GM19238 (cell line): ENCODE results near the gene TMPRSS13.

Experiments used
- DNase-seq: peaks from one replicate; pipeline ENCODE4 v3.0.0; 2011; ENCODE audit warnings: low spot score; ENCODE audit not compliant: insufficient read length

The TMPRSS13 gene

DNA sequence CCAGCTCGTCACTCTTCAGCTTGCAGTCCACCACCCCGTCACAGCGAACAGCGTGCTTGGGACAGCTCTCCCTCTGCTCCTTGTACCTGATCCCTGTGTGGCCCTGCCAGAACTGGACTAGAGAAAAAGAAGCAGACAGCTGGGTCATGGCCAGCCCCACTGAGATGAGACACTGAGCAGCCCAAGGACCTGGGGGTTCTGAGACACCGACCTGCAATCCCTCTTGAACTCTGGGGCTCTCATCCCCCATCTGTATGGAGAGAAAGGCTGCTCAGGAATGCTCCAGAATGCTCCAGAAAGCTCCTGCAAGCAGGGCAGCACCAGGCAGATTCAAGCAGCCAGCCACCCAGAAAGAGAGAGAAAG, 14.8 kb downstream of the TMPRSS13 start:
- no peak for DNase-seq

DNA sequence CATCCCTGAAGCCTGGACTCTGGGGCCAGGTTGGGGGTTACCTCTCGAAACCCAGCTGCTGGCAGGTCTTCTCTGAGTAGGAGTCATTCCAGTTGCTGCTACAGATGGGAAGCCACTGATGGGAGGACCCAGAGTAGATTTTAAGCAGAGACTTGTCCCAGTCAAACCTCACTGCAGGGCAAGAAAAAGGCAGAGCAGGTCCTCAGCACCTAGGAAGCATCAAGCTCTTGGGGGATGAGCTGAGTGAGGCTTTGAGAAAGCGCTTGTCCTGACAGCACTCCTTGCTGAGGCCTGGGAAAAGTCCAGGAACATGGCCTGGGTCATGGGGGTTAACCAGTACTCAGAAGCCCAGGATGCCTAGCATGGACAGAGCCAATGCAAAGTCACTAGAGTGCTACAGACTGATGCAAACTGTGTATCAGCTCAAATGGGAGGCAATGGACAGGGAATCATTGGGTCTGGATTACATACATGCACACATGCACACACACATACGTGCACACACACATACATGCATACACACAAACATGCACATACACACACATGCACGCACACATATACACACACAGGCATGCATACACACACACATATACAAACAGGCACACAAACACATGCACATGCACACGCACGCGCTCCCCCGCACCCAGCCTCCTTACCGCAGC, 15.3 kb downstream of the TMPRSS13 start:
- DNase-seq: no peak

DNA sequence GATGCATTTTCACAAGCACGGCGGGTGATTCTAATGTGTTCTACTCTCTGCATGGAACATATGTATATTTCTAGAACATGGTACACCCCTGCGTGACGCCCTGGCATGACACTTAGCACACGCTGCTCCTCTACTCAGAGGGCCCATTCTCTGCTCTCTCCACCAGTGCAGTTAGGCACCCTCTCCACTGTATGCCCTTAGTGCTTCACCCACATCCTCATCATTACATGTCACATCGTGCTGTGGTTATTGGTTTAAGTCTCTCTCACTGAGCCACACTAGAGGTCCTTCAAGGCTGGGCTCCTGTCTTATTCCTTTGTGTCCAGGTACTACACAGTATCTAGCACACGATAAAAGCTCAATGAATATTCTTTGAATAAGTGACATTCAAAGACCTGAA, 16.7 kb downstream of the TMPRSS13 start:
- no peak for DNase-seq

DNA sequence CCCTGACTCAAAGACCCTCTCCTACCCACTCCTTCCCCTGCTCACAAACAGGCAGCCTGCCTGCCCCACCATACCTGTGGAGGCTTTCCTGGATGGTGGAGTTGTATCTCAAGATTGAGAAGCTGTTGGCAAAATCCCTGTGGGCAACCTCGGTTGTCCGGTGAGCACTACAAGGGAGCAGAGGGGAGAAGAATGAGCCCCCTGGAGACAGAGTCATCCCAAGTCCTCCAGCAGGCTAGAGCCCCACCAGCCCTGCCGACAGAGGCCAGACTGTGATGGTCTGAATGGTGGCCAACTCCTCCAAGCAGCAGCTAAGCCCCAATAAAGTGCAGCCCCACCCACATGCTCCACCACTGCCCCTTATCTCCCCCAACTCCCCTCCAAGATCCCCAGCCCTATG, 17.5 kb downstream of the TMPRSS13 start:
- no peak for DNase-seq

DNA sequence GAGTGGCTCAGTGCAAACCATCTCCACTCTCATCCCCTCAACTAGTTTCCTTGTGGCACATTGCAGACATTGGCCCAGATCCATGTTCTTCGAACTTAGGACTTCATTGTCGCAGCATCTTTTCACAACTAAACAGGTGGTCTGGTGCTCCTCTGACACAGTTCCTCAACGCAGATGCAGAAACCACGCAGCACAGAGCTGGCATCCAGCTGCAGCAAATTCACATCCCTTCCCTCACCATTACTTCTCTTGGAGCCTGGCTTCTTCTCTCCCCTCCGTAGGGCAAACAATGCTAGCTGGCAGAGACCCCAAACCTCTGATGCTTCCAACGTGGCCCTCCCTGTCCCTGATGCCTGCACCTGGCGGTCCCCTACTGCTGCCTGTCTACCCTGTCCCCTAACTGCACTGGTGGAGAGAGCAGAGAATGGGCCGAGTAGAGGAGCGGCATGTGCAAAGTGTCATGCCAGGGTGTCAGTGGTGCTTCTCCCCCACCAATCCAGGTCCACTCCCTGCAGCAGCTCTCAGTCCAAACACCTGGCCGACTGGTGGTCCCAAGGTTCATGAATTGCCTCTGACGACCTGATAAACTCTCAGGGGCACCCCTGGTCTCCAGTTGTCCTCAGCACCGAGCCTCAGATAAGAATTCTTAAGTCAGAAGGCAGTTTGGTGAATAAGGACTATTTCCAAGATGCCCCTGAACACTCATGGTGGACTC, 18.1 kb downstream of the TMPRSS13 start:
- DNase-seq: no peak

DNA sequence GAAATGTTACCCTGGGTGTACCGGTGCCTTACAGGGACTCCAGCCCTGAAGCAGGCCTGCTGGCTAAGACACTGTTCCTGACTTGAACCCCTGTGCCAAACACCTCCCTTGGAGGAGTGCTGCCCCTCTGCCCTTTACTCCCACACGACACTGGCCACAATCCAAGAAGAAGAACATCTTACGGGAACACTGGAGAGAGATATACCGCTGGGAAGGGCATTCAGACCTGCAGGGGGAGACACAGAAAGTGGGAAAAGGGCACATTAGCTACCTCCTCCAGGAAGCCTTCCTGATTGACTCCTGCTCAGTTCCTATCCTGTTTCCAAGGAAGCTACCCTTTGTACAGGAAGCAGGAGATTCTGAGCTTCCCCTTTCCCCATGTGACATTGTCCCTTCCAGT, 18.7 kb downstream of the TMPRSS13 start:
- DNase-seq: no peak

DNA sequence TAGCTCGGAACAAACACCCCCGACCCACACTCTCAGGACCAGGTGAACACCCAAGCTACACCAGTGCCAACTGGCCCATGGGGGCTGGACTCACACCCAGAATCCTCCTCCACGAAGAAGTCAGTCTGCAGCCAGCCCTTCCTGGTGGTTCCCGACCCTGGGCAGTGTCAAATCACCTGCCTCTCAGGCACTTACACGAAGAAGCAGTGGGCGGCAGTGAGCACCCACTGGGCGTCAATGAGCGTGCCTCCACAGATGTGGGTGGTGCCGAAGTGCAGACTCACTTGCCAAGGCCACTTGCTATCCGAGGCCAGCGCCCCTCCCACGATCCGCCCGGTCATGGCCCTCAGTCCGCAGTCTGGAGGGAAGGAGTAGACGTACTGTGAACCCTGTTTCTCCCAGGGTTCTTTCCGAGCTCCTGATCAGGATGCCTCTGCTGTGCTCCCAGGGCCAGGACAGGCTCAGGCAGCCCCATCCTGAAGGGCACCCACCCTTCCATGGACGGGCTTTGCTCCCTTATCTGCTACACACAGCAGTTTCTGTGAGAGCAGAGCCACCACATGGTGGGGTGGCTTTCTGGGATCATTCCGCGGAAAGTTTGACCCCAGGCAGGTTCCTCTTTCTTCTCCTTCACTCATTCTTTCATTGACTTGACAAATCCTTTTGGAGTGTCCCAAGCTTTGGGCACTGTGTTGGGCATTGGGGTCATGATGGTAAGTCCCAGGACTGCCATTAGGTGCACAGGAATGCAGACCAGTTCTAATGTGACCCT, 19.4 kb downstream of the TMPRSS13 start:
- DNase-seq: no peak

DNA sequence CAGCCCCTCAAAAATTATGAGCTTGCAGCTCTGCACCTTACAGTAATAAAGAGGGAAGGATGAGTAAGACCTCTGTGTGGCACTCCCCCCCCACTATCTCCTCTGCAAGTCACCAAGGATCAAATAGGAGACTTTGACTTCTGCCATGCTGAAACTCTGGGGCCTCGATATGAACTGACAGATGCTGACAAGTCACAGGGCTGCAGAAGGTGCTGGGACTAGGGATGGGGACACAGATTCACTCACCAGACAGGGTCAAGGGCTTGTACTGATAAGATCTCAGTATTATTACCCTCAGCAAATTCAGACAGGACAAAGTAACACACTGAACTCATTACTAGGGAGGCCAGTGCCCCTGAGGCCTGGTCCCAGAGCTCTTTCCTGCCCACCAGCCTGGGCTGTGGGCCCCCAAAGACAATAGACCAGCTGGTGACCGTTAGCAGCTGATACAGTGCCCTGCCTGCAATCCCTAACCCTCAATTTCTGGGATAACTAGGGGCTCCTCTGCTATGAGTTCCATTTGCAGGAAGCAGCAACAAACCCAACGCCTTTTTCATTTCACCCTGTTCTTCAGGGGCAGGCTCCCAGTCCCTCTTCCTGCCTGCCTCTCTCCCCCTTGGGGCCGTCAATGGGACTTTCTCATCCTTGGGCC, 20.1 kb downstream of the TMPRSS13 start:
- no peak for DNase-seq

DNA sequence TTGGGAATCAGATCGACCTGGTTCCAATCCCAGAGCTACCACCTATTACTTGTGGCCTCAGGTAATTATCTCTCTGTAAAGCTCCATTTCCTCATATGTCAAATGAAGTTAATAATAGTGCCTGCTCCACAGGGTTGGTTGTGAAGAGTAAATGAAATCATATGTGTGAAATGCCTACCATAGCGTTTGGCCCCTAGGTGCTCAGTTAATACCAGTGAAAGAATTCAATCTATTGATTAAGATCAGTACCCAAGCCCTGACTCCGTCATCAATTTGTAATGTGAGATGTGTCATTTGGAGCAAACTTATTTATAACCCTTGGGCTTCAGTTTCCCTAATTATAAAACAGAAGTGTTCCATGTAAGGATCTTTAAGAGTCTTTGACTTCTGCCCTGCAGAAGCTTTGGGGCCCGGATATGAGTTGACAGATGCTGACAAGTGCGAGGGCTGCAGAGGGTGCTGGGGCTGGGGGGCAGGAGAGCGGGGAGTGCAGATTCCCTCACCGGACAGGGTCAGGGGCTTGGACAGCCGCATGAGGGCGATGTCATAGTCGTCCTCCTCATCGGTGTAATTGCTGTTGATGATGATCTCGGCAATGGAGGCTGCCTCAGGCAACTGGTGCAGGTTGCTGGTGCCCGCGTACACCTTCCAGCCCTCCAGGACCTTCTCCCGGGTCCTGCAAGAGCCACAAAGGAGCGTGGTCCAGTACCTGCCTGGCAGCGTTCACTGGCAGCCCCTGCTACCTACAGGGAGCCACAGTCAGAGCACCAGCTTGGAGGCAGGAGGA, 20.9 kb downstream of the TMPRSS13 start:
- DNase-seq: no peak

DNA sequence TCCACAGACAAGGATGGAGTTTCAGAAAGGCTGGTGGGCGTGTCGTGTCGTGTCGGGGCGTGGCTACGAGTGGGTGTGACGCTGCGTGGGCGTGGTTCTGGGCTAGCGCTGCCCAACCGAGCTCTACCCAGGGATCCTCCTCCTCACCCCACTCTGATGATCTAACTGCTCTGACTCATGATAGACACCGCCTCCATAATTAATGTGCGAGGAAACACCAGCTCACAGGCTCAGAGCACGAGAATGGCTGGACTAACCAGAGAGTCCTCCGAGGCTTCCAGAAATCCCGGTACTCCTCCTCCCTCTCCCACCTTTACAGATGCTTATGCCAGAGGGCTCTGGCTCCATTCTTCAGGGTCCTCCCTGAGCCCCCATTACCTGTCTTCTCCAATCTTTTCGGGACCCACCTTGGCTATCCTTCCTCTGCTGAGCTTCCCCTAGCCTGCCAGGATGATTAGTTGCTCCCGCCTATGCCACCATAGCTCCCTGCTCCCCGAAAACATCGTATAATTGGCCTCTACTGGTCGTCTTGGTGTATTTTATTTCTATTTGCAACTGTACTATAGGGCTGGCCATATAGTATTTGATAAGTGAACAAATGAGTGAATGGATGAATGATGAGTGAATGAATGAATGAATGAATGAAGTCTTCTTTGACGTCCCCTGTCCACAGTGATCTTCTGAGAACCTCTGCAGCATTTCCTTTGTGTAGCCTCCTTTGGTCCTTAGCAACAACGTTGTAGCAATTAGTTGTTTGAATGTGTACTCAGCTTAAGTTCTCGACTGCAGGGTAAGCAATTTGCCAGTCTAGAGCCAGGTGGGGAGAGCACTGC, 21.7 kb downstream of the TMPRSS13 start:
- DNase-seq: no peak

DNA sequence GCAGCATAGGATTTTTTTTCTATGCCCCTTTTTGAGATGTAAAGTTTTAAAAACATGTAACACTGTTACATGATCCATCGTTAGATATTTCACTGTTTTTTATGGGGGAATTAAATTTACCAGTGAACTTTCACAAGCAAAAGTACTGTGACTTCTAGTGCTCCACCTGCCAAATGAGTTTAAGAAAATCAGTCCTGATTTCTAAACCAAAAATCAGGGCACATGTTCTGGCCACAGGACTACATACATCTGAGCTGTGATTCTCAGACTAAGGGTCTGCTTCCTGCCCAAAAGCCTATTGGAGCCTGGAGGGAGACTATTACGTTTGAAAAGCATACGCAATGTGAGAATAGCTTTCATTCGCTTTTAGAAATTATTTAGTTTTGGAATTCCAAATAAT, 22.5 kb downstream of the TMPRSS13 start:
- no peak for DNase-seq

DNA sequence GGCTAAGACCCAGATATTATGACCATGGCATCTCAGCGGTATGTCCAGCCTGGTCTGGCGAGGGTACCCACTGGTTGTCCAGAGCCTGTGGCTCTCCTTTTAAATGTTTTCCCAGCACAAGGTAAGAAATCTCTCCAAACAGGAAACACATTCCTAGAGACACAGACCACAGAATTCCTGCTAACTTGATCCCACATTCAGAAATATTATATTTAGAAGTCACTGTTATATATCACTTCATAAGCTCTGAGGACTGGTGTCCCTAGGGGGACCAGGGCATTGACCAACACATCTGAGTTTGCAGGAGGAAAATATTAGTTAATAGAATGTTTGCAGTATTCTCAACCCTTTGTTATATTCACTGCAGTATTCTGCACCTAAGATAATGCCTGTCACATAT, 23.1 kb downstream of the TMPRSS13 start:
- DNase-seq: no peak

DNA sequence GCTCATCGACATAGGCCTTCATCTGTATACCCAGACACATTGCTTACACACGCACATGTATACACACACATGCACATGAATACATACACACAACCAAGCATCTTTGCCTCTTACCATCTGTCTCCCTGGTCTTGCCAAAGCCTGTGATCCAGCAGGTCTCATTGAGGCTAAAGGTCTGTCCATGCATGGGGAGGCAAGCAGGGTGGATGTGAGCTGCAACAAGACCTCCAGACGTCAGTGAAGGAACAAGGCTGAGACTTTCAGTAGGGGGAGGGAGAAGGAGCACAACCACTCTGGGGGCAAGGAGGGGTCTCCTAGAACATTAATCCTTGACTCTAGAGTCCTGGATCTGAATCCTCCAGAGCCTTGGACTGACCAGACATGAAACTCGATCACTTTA, 23.7 kb downstream of the TMPRSS13 start:
- DNase-seq: no peak

DNA sequence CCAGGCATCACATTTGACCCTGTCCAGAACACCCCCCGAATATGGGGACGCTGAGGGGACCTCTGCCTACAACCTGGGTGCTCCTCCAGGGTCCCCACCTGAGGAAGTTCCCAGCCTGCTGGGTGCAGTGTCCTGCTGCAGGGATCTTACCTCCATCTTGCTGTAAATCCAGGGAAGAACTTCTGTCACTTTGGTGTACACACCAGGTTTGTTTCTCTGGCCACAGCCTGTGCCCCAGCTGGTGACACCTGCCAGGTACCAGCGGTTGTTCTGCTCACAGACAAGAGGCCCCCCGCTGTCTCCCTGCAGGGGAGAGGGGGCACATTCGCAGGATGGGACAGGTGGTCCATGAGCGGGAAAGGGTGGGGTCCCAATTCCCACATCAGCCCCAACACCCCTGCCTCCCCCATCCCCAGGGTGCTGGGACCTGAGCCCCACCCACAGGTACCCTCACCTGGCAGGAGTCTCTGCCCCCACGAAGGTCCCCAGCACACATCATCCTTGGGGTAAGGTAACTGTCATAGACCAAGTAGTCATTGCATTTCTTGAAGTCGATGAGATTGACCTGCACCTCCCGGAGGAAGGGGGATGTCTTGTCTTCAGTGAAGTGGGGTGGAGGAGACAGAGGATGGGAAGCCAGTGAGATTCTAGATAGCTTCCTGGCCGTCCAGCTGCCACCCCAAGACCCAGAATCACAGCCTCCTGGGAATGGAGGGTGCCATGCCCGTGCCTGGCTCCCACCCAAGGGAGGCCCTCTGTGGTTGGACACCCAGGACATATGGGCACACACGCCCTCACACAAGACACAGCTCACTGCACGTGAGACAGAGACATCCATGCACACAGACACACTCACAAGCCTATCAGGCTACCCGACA, 25.5 kb downstream of the TMPRSS13 start:
- no peak for DNase-seq

DNA sequence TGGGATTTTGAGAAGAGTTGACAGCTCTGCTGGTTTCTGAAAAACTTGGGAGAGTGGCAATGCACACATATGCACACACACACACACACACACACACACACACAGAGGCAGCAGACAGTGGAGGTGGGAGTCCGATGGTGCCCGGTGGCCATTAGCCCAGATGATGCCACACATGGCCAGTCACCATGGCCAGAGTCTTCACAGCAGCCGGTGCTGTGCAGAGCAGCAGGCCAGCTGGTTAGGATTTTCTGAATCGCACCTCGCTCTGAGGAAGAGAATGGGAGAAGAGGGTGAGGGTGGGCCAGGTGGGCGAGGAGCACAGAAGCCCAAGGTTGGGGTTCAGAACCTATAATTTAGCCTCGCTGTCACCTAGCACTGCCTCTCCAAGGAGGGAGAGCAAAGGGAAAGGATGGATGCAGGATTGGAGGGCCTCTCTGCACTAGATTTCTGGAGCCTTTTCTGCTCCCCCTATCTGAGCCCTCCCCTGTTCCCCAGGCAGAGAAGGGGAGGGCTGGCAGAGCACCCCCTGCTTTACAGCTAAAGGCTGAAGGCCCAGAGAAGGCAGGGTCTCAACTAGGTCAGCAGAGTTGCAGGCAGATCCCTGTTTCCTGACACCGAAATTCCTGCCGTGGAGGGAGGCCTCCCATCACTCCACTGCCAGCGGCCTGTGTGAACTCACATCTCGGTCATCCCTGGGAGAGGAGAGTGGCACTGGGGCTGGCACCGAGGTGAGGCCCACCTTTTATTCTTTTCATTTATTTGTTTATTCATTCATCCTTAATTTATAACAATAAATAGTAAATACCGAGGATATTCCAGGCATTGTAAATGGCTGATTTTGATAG, 27.0 kb downstream of the TMPRSS13 start:
- DNase-seq: no peak

DNA sequence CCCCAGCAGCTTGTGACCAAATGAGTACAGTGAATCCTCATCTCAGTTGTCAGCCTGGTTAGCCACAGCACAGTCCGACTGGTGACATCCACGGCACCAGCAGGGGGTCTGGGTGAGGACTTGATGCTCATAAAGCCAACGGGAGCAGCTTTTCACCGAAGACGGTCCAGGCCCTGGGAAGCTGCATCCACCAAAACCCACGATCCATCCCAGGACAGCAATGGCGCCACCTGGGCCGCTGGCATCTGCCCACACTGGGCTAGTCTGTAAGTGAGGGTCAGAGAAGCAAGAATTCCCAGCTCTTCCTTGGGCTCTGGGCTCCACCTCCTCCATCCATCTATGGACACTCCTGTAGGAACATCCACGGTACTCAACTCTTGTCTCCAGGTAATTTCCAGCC, 27.6 kb downstream of the TMPRSS13 start:
- no peak for DNase-seq

DNA sequence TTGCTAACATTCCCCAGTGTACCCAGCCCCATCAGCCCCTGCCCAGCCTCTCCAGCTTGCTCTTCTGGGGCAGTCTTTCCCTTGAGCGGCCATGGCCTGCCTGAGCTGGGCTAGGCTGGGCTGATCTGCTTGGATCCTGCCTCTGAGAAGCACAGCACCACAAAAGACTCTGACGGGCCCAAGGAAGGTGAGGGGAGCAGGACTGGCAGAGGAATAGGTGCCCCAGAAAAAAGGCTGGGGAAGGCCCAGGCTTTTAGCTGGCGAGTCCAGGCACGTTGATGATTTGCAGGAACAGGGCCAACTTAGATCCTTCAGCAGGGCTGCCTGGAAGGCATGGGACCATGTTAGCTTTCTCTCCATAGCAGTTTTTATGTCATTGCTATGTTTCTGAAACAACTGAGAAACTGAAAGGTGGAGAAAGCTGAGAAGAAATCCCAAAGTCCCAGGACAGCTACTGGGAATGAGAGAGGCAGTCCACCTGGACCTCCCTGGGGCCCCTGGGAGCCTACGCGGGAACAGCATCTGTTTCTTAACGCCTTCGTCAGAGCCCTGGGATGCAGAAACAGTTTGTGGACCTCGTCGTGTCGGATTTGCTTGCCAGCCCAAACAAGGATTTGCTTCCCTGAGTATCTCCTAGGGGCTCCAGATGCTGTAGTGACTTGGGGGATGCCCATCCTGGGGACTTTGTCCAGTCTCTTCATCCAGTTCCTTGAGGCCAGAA, 28.3 kb downstream of the TMPRSS13 start:
- no peak for DNase-seq

DNA sequence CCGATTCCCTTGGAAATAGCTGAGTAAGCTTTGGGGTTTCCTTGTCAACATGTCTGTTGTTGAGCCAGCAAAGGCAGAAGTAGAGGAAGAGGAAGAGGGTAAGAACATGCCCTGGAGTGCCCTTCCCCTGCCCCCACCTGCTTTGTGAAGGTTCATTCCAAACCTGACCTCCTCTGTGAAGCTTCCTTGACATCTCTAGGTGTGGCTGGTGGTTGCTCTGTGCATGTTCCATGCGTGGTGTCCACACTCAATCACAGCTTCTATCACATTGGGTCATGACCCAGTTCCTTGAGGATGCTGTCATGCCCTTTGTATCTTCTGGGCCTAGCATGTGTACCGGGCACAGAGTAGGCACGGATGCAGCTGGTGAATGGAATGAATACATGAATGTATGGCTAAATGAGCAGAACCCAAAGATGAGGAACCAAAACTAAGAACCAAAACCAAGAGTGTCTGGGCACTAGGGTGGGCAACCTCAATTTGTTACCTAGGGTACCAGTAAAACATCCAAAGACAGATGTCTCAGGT, 29.0 kb downstream of the TMPRSS13 start:
- DNase-seq: no peak
